WTC11 (cell line): ENCODE data around the gene CBFA2T2.

Source experiments
- FOXP1 ChIP-seq: sonication (generic); formaldehyde crosslinking; IDR thresholded peaks from 2 replicates; pipeline ENCODE4 v1.8.0; 2022; ENCODE audit warnings: missing genetic modification reagents, mild to moderate bottlenecking, moderate library complexity, borderline replicate concordance
- MAX ChIP-seq: sonication (generic); formaldehyde crosslinking; IDR thresholded peaks from 2 replicates; pipeline ENCODE4 v1.8.0; 2022; ENCODE audit warnings: mild to moderate bottlenecking, missing genetic modification reagents
- TF ChIP-seq, protein P1 (sequence below): fragments of 200-600 bp; IDR thresholded peaks from 2 replicates; pipeline ENCODE4 v1.8.0; 2022; ENCODE audit warnings: antibody characterized with exemption

DNA sequence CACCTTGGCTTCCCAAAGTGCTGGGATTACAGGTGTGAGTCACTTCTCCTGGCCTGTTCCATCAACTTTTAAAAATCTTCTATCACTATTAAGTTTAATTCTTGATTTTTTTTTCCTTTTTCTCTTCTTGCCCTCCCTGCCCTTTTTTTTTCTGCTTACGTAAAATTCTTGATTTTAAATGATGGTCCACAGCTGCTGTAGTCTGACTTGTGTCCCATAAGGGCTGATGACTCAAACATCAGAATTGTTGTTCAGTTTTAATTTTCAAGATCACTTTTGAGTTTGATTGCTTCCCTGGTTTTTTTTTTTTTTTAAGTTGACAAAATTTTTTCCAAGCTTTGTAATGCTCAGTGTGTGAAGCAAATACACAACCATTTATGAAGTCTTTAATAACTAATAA, 61.9 kb downstream of the CBFA2T2 start:
- TF ChIP-seq FOXP1 (CRISPR knock-in tag) (no peak), MAX (no peak)
- TF ChIP-seq, protein P1, sequence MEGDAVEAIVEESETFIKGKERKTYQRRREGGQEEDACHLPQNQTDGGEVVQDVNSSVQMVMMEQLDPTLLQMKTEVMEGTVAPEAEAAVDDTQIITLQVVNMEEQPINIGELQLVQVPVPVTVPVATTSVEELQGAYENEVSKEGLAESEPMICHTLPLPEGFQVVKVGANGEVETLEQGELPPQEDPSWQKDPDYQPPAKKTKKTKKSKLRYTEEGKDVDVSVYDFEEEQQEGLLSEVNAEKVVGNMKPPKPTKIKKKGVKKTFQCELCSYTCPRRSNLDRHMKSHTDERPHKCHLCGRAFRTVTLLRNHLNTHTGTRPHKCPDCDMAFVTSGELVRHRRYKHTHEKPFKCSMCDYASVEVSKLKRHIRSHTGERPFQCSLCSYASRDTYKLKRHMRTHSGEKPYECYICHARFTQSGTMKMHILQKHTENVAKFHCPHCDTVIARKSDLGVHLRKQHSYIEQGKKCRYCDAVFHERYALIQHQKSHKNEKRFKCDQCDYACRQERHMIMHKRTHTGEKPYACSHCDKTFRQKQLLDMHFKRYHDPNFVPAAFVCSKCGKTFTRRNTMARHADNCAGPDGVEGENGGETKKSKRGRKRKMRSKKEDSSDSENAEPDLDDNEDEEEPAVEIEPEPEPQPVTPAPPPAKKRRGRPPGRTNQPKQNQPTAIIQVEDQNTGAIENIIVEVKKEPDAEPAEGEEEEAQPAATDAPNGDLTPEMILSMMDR = no peak
